Femur (tissue), 1 donor: Measurements from ENCODE around the gene SHE.

Experiments used
- DNase-seq: peaks from one replicate; pipeline ENCODE4 v3.0.0-alpha.2; 2017

The SHE gene

DNA sequence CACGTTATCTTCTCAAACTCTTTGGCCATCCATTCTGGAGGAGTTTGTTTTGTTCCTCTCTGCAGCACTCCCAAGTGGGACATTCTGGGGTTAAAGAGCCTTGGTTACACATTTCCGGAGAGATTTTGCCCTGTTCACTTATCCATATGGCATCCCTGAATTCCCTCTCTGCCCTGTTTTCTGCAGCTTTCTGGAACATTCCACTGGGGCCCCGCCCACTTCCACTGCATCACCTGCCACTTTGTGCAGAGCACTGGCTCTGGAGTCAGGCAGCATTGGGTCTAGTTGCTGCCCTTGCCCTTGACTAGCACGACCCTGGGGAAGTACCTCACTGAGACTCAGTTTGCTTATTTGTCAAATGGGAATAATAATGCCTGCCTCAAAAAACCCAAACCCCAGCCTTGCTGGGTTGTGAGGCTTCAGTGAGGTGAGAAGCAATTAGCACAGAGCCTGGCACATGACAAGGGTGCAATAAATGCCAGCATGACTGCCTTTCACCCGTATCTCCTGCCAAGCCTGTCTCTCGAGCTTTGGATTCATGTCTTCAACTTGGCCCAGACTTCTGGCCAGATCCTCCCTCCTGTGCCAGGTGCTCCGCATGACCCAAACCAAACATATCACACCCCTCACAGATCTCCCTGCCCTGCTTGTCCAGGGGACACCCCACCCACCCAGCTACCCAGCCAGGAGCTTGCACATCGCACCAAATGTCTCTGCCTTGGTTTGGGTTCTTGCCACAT, 58.8 kb downstream of the SHE start:
- DNase-seq = no peak

DNA sequence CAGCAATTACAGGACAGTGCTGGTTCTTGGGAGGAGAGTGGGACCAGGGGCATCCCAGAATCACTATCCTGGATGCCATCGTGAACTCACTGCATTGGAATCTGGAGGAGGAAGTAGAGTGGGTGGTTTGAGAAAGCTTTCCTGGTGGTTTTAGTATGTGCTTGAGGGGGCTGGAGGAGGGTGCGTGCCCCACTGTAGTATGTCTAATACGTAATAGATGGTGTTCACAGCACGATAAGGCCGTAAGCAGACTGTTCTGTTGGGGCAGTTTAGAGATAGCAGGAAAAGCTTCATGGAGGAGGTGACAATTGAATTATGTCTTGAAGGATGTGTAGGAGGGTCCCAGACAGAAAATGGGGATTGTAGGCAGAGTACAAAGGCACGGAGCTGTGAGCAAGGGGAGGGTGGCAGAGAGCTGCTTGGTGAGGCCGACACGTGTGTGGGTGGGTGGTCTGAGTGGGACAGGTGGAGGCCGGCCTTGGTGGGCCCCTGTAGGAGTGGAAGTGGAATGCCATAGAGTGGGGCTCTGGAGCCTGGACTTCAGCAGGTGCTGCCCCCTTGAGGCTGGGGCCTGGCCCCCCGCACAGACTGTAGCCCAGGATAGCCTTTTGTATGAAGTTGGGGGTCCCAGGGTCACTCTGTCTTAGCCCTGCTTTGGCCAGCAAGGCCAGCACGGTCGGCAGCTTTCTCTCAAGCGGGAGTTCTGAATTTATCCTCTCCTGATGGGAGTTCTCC, 60.0 kb downstream of the SHE start:
- no peak for DNase-seq

DNA sequence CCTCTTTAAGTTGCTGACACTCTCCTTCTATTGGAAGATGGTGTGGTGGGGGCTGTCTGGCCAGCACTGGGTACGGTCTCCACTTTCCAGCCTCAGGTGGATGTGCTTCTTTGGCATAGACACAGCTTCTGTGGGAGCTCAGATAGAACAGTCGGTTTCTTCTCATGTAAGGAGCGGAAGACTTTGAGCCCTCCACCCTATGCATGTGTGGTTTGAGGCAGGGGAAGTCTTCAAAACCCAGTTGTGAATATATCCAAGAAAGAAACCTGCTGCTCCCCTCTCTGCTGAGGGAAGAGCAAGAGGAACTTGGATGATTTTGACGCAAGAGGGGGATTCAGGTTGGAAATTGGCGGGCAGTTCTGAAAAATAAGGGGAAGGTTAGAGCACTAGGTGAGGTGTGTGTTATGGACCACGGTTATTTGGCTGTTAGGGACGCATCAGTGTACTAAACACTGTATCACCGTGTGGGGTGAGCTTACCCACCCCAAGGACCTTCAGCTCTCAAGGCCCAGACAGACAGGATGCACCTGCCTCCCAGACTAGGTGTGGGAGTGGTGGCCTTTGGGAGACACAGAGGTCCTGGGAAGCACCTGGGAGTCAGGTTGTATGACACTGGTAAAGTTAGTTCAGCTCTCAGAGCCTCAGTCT, 60.8 kb downstream of the SHE start:
- DNase-seq = no peak

- DNase-seq = no peak
Observed at GRCh38 chr1:154440036-154440804, 62.0 kb downstream of the SHE start.

DNA sequence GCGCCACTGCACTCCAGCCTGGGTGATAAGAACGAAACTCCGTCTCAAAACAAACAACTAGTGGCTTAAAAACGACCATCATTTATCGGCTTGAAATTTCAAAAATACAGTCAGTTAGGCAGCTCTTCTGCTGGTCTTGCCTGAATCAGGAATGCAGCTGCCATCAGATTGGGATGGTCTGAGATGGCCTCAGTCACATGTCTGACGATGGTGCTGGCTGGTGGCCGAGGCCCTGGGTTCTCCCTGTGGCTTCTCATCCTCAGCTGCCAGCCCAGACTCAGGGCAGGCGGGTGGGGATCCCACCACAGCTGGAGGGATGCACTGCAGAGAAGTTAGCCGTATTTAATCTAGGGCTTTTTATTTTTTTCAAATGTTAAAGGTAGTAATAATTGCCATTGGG, 65.8 kb downstream of the SHE start:
- DNase-seq = no peak

- no peak for DNase-seq
Observed at GRCh38 chr1:154435599-154436200, 66.5 kb downstream of the SHE start.

- DNase-seq = peak; percentile 64
Observed at GRCh38 chr1:154434346-154435085, 67.7 kb downstream of the SHE start.

GRCh38 chr1:154433161-154433764, 68.9 kb downstream of the SHE start:
- DNase-seq = no peak

GRCh38 chr1:154431586-154432373, 70.4 kb downstream of the SHE start:
- no peak for DNase-seq

DNA sequence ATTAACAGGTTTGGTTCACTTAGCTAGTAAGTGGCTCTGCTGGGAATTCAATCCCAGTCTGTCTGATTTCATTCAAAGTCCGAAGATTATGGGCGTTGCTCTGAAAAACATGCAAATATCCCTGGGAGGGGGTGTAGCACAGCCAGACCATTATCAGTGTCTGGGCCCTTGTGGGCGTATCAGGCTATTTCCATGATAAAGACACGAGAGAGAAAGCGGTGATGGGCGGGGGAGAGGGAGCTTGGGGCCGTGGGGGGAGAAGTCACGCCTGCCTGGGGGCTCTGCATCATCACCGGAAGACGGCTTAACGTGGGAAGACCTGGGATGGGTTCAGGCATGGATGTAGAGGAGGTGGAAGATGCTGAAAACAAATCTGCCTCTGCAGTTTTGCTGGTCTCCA, 71.3 kb downstream of the SHE start:
- no peak for DNase-seq

DNA sequence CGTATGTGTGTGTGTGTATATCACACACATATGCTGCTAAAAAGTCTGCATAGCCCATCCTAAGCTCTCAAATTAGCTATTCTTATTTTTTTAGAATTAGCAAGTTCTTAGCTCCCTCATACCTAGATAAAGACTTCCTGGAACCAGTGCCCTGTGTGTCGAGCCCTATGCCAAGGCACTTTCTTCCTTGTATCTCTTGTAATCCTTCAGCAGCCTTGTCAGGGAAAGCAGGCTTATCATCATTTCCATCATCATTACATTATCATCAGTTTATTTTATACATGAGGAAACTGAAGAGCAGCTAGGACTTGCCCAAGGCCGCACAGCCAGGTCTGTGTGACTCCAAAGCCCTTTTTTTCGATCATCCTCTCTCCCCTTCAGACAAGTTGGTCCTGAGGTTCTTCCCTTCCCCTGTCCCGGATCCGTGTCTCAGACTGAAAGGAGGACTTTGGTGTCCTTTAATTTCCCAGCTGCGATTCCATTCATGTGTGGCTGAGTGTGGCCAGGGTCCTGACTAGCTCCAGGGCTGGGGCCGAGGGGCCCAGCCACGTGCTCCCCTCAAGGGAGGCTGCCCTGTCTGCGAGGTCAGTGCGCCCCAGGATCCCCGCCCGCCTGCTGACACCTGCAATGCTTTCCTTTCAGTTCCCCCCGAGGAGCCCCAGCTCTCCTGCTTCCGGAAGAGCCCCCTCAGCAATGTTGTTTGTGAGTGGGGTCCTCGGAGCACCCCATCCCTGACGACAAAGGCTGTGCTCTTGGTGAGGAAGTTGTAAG, 72.2 kb downstream of the SHE start:
- no peak for DNase-seq
